HEK293T (cell line): ENCODE data around the gene CAPN8.

Experiments
- BHLHE40 ChIP-seq: fragments of 450-650 bp; IDR thresholded peaks from 2 replicates; pipeline ENCODE4 v1.6.1; 2016; ENCODE audit warnings: mild to moderate bottlenecking, moderate library complexity, borderline replicate concordance
- CTBP1 ChIP-seq: fragments of 450-650 bp; IDR thresholded peaks from 2 replicates; pipeline ENCODE4 v1.6.1; 2016; ENCODE audit warnings: borderline replicate concordance
- ELF4 ChIP-seq: fragments of 450-650 bp; IDR thresholded peaks from 2 replicates; pipeline ENCODE4 v1.6.1; 2017; ENCODE audit warnings: antibody characterized with exemption
- FOXA1 ChIP-seq: fragments of 450-650 bp; IDR thresholded peaks from 2 replicates; pipeline ENCODE4 v1.6.1; 2016; ENCODE audit warnings: mild to moderate bottlenecking
- FOXK2 ChIP-seq: fragments of 450-650 bp; IDR thresholded peaks from 2 replicates; pipeline ENCODE4 v1.6.1; 2016; ENCODE audit warnings: mild to moderate bottlenecking
- FOXM1 ChIP-seq: fragments of 450-650 bp; IDR thresholded peaks from 2 replicates; pipeline ENCODE4 v1.6.1; 2017; ENCODE audit warnings: mild to moderate bottlenecking, borderline replicate concordance
- HDGF ChIP-seq: fragments of 450-650 bp; IDR thresholded peaks from 2 replicates; pipeline ENCODE4 v1.6.1; 2017; ENCODE audit warnings: antibody characterized with exemption, borderline replicate concordance
- NFRKB ChIP-seq: fragments of 450-650 bp; IDR thresholded peaks from 2 replicates; pipeline ENCODE4 v1.6.1; 2016; ENCODE audit warnings: mild to moderate bottlenecking, moderate library complexity
- PKNOX1 ChIP-seq: fragments of 450-650 bp; IDR thresholded peaks from 2 replicates; pipeline ENCODE4 v1.6.1; 2016
- SP1 ChIP-seq: fragments of 450-650 bp; IDR thresholded peaks from 2 replicates; pipeline ENCODE4 v1.6.1; 2017
- SUZ12 ChIP-seq: fragments of 450-650 bp; IDR thresholded peaks from 2 replicates; pipeline ENCODE4 v1.6.1; 2016; ENCODE audit warnings: mild to moderate bottlenecking
- ZNF384 ChIP-seq: fragments of 450-650 bp; IDR thresholded peaks from 2 replicates; pipeline ENCODE4 v1.6.1; 2016

DNA sequence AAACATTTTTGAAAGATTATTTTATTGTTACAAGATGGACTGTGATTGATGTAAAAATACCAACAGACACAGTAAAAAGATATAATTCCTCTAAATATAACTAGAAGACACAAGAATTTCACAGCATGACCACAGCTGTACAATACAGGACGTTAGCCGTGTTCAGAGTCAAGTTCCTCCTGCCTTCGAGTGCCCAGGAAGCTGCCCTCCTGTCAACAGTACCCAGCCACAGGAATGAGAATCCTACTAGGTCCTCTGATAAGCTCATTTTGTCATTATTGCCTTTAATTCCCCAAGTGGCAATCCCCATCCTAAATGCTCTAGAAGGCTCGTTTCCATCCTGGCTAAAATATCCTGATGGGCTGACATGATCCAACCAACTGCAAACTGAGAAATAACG lies 30.4 kb upstream of the CAPN8 start:
- TF ChIP-seq HDGF (no peak), FOXA1 (no peak), BHLHE40 (no peak), CTBP1 (no peak), ELF4 (no peak), SP1 (no peak), NFRKB (no peak), FOXM1 (no peak), FOXK2 (no peak), ZNF384 (no peak), SUZ12 (no peak), PKNOX1 (no peak)
